ENCODE results near the gene ZNF780A.

The ZNF780A gene

DNA sequence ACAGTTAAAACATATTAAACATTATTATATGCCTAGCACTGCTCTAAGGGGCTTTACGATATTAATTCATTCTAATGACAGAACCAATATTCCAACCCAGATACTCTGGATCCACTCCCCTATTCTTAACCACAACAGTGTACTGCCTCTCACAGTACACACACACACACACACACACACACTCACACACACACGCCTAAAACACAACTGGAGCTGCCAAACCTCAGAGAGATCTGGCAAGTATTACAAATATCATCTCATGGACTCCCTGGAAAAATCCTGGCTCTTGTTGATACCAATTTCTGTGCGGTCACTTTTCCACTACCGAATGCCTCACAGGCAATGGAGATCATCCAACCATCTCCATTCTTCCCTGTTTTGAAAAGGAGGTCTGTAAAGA is 1.3 kb downstream of the ZNF780A start:
- DNase-seq (ENCODE audit: low read depth in 1 of 2, low spot score in 1 of 2), result no peak
- no peaks in the 10 kb centered on the region for H3K27me3 ChIP-seq (ENCODE audit: insufficient read depth, poor library complexity, severe bottlenecking)
- no peak overlapping the region; the same call in 1 of the 2 replicates for H3K27ac ChIP-seq (replicated peaks)
- H3K4me3 ChIP-seq (replicated peaks; ENCODE audit: insufficient read depth, low read length), result peak overlapping the region; percentile 90
- TF ChIP-seq, protein P1, sequence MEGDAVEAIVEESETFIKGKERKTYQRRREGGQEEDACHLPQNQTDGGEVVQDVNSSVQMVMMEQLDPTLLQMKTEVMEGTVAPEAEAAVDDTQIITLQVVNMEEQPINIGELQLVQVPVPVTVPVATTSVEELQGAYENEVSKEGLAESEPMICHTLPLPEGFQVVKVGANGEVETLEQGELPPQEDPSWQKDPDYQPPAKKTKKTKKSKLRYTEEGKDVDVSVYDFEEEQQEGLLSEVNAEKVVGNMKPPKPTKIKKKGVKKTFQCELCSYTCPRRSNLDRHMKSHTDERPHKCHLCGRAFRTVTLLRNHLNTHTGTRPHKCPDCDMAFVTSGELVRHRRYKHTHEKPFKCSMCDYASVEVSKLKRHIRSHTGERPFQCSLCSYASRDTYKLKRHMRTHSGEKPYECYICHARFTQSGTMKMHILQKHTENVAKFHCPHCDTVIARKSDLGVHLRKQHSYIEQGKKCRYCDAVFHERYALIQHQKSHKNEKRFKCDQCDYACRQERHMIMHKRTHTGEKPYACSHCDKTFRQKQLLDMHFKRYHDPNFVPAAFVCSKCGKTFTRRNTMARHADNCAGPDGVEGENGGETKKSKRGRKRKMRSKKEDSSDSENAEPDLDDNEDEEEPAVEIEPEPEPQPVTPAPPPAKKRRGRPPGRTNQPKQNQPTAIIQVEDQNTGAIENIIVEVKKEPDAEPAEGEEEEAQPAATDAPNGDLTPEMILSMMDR (IDR thresholded peaks at IDR 0.05; ENCODE audit: insufficient read depth, low read length), result no peak
- TF ChIP-seq POLR2AphosphoS5 (IDR thresholded peaks at IDR 0.05; ENCODE audit: low read depth) (no peak), SPI1 (IDR thresholded peaks at IDR 0.05; ENCODE audit: borderline replicate concordance, low read depth) (no peak), GABPA (IDR thresholded peaks at IDR 0.05; ENCODE audit: low read depth) (no peak)
- TF ChIP-seq, protein P2, sequence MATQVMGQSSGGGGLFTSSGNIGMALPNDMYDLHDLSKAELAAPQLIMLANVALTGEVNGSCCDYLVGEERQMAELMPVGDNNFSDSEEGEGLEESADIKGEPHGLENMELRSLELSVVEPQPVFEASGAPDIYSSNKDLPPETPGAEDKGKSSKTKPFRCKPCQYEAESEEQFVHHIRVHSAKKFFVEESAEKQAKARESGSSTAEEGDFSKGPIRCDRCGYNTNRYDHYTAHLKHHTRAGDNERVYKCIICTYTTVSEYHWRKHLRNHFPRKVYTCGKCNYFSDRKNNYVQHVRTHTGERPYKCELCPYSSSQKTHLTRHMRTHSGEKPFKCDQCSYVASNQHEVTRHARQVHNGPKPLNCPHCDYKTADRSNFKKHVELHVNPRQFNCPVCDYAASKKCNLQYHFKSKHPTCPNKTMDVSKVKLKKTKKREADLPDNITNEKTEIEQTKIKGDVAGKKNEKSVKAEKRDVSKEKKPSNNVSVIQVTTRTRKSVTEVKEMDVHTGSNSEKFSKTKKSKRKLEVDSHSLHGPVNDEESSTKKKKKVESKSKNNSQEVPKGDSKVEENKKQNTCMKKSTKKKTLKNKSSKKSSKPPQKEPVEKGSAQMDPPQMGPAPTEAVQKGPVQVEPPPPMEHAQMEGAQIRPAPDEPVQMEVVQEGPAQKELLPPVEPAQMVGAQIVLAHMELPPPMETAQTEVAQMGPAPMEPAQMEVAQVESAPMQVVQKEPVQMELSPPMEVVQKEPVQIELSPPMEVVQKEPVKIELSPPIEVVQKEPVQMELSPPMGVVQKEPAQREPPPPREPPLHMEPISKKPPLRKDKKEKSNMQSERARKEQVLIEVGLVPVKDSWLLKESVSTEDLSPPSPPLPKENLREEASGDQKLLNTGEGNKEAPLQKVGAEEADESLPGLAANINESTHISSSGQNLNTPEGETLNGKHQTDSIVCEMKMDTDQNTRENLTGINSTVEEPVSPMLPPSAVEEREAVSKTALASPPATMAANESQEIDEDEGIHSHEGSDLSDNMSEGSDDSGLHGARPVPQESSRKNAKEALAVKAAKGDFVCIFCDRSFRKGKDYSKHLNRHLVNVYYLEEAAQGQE (IDR thresholded peaks at IDR 0.05; ENCODE audit: insufficient replicate concordance, low read depth), result no peak

DNA sequence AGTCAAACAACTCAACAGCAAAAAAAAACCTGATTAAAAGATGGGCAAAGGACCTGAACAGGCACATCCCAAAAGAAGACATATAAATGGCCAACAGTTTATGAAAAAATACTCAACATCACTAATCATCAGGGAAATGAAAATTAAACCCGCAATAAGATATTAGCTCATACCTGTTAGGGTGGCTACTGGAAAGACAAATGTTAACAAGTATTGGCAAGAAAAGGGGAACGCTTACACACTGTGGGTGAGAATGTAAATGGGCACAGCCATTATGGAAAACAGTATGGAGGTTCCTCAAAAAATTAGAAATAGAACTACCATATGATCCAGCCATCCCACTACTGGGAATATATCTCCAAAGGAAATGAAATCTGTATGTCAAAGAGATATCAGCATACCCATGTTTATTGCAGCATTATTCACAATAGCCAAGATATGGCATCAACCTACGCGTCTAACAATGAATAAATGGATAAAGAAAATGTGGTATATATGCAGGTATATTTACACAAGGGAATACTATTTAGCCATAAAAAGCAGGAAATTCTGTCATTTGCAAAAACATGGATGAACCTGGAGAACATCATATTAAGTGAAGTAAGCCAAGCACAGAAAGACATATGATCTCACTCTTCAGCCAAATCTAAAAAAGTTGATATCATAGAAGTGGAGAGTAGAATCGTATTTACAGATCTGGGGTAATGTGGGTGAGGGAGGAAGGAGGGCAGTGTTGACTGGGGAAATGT is 2.3 kb downstream of the ZNF780A start:
- no peaks in the 10 kb centered on the region for H3K27me3 ChIP-seq (ENCODE audit: insufficient read depth, poor library complexity, severe bottlenecking)
- TF ChIP-seq, protein P2 (IDR thresholded peaks at IDR 0.05; ENCODE audit: insufficient replicate concordance, low read depth), result no peak
- TF ChIP-seq, protein P1 (IDR thresholded peaks at IDR 0.05; ENCODE audit: insufficient read depth, low read length), result no peak
- TF ChIP-seq POLR2AphosphoS5 (IDR thresholded peaks at IDR 0.05; ENCODE audit: low read depth) (no peak), SPI1 (IDR thresholded peaks at IDR 0.05; ENCODE audit: borderline replicate concordance, low read depth) (no peak), GABPA (IDR thresholded peaks at IDR 0.05; ENCODE audit: low read depth) (no peak)
- no peak overlapping the region for H3K27ac ChIP-seq (replicated peaks)
- DNase-seq (ENCODE audit: low read depth in 1 of 2, low spot score in 1 of 2), result no peak
- H3K4me3 ChIP-seq (replicated peaks; ENCODE audit: insufficient read depth, low read length), result no peak overlapping the region

DNA sequence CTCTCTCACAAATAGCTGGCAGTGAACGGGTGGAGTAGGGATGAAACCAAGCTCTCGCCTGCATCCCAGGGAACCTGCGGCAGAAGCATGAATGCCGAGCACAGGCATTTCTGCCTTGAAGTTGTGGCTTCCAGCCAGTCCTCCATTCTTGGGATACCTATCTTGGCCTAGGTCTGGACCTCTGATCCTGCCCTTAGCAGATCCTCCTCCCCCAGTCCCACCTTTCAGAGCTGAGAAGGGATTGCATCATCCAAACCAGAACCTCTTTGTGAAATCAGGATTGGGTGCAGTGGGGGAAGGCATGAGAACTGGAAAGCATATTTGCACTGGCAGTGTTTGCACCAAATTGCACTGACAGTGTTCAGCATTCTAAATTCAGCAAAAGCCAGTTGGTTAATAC is 5.8 kb downstream of the ZNF780A start:
- TF ChIP-seq, protein P2 (IDR thresholded peaks at IDR 0.05; ENCODE audit: insufficient replicate concordance, low read depth), result no peak
- TF ChIP-seq GABPA (IDR thresholded peaks at IDR 0.05; ENCODE audit: low read depth), result no peak
- TF ChIP-seq SPI1 (IDR thresholded peaks at IDR 0.05; ENCODE audit: borderline replicate concordance, low read depth), result no peak
- TF ChIP-seq POLR2AphosphoS5 (IDR thresholded peaks at IDR 0.05; ENCODE audit: low read depth), result no peak
- TF ChIP-seq, protein P1 (IDR thresholded peaks at IDR 0.05; ENCODE audit: insufficient read depth, low read length), result no peak
- no peaks in the 10 kb centered on the region for H3K27me3 ChIP-seq (ENCODE audit: insufficient read depth, poor library complexity, severe bottlenecking)
- no peak for DNase-seq (ENCODE audit: low read depth in 1 of 2, low spot score in 1 of 2)
- H3K27ac ChIP-seq (replicated peaks), result no peak overlapping the region
- H3K4me3 ChIP-seq (replicated peaks; ENCODE audit: insufficient read depth, low read length), result no peak overlapping the region
